ENCODE results near the gene OR13A1. TPM values are rescaled to one million over a fixed set of nuclear protein-coding genes. Genes with fewer than 3 reads are reported as not detected.

The OR13A1 gene
- total RNA-seq, 1 experiment from 2014 or later = not detected

DNA sequence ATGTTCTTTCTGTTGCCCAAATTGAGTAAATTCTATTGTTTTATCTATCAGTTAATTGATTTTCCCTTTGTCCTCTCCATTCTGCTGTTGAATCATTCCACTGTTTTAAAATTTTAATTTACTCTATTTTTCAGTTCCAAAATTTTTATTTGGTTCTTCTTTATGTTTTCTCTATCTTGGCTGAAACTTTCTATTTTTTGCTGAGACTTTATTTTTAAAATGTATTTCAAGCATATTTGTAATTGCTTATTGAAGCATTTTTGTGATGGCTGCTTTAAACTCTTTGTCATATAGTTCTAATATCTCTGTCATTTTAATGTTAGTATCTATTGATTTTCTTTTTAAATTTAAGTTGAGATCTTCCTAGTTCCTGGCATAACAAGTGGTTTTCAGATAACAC, 60.5 kb downstream of the OR13A1 start:
- H3K27me3 ChIP-seq (replicated peaks; ENCODE audit: control insufficient read depth, insufficient read depth, low read length) = no peaks in the 10 kb centered on the region; the same call in 1 of the 2 replicates
- Mint-ChIP-seq H3K27me3 (ENCODE audit: insufficient read depth, unreplicated experiment) (peaks cover 15% of the 10 kb centered on the region), H3K9me3 (ENCODE audit: unreplicated experiment) (no peaks in the 10 kb centered on the region), H3K36me3 (ENCODE audit: insufficient read depth, unreplicated experiment) (no peaks in the 10 kb centered on the region), H3K4me3 (ENCODE audit: unreplicated experiment) (no peak overlapping the region), H3K4me1 (ENCODE audit: low read depth, unreplicated experiment) (no peaks in the 10 kb centered on the region), H3K27ac (ENCODE audit: unreplicated experiment) (no peak overlapping the region)
- no peak for DNase-seq
- H3K4me1 ChIP-seq = no peaks in the 10 kb centered on the region
- BruUV-seq (replicated peaks) = no TSS peak
- no peaks in the 10 kb centered on the region for H3K9me3 ChIP-seq
- ChIA-PET POLR2A (no interaction called here), CTCF (interaction anchor here (0.6 kb wide), 1 partner anchor 818 kb away, joined by 3 read pairs; no protein-coding TSS in a partner anchor)
- no peaks in the 10 kb centered on the region for H3K36me3 ChIP-seq (ENCODE audit: control insufficient read depth, insufficient read depth, low read length)
- intact Hi-C loops (cut with micrococcal nuclease; ENCODE audit: unreplicated experiment) = loop anchor here (5.0 kb wide), 4 partner anchors 117 to 417 kb away; partner anchors contain the start of genes ALOX5 and ZFAND4
- H3K4me3 ChIP-seq (ENCODE audit: low read depth, low read length) = no peak overlapping the region
- no peak for TF ChIP-seq CTCF (IDR thresholded peaks at IDR 0.05; ENCODE audit: insufficient read depth in 1 of 2, low read depth in 1 of 2, low read length in 1 of 2, severe bottlenecking in 1 of 2, unreplicated experiment in 1 of 2)

- no peaks in the 10 kb centered on the region for H3K9me3 Mint-ChIP-seq (ENCODE audit: unreplicated experiment)
- no peaks in the 10 kb centered on the region for H3K9me3 ChIP-seq
- no peak overlapping the region for H3K4me3 Mint-ChIP-seq (ENCODE audit: unreplicated experiment)
- BruUV-seq (replicated peaks) = no TSS peak
- H3K36me3 Mint-ChIP-seq (ENCODE audit: insufficient read depth, unreplicated experiment) = no peaks in the 10 kb centered on the region
- H3K27ac Mint-ChIP-seq (ENCODE audit: unreplicated experiment) = no peak overlapping the region
- ChIA-PET CTCF (interaction anchor here (0.5 kb wide), 1 partner anchor 1075 kb away, joined by 4 read pairs; no protein-coding TSS in a partner anchor), POLR2A (no interaction called here)
- no peaks in the 10 kb centered on the region; the same call in 1 of the 2 replicates for H3K27me3 ChIP-seq (replicated peaks; ENCODE audit: control insufficient read depth, insufficient read depth, low read length)
- H3K4me3 ChIP-seq (ENCODE audit: low read depth, low read length) = no peak overlapping the region
- intact Hi-C loops (cut with micrococcal nuclease; ENCODE audit: unreplicated experiment) = loop anchor here (5.0 kb wide), 4 partner anchors 119 to 419 kb away; partner anchors contain the start of genes ALOX5 and ZFAND4
- peaks cover 17% of the 10 kb centered on the region for H3K27me3 Mint-ChIP-seq (ENCODE audit: insufficient read depth, unreplicated experiment)
- no peak for DNase-seq
- H3K36me3 ChIP-seq (ENCODE audit: control insufficient read depth, insufficient read depth, low read length) = no peaks in the 10 kb centered on the region
- no peaks in the 10 kb centered on the region for H3K4me1 ChIP-seq
- no peak for TF ChIP-seq CTCF (IDR thresholded peaks at IDR 0.05; ENCODE audit: insufficient read depth in 1 of 2, low read depth in 1 of 2, low read length in 1 of 2, severe bottlenecking in 1 of 2, unreplicated experiment in 1 of 2)
- no peaks in the 10 kb centered on the region for H3K4me1 Mint-ChIP-seq (ENCODE audit: low read depth, unreplicated experiment)
Observed at GRCh38 chr10:45253183-45253914, 62.1 kb downstream of the OR13A1 start.

Other genes with a start within 250 kb of the OR13A1 start
- gene ALOX5, start 58.6 kb upstream of the OR13A1 start, total RNA-seq (2022) = not detected in 2 replicates

Data from Caco-2 (cell line).